ENCODE results near the gene SLC6A16.
"Not testable (repeated sequence)": the region's sequence is repeated elsewhere in the genome, so short reads cannot be mapped to it uniquely, and the experiment has no call there.

SLC6A16 gene

GRCh38 chr19:49332691-49333417, 7.9 kb upstream of the SLC6A16 start:
- not testable (repeated sequence) for FAIRE-seq

GRCh38 chr19:49331616-49332055, 6.6 kb upstream of the SLC6A16 start:
- no peak for DNase-seq (ENCODE audit: extremely low spot score, insufficient read length, low read depth)

More at GRCh38 chr19:49332691-49333417, 7.9 kb upstream of the SLC6A16 start:
- DNase-seq (ENCODE audit: extremely low spot score, insufficient read length, low read depth), result not testable (repeated sequence)

GRCh38 chr19:49331187-49331586, 6.2 kb upstream of the SLC6A16 start:
- not testable (repeated sequence) for FAIRE-seq; DNase-seq (ENCODE audit: extremely low spot score, insufficient read length, low read depth)

More at GRCh38 chr19:49331616-49332055, 6.6 kb upstream of the SLC6A16 start:
- FAIRE-seq, result peak; percentile 96

- no peak for DNase-seq (ENCODE audit: extremely low spot score, insufficient read length, low read depth)
Observed at GRCh38 chr19:49328741-49329140, 3.8 kb upstream of the SLC6A16 start.

GRCh38 chr19:49327878-49328544, 3.0 kb upstream of the SLC6A16 start:
- DNase-seq (ENCODE audit: extremely low spot score, insufficient read length, low read depth), result no peak
- FAIRE-seq, result peak; percentile 71

More at GRCh38 chr19:49328741-49329140, 3.8 kb upstream of the SLC6A16 start:
- FAIRE-seq, result no peak

- no peak for DNase-seq (ENCODE audit: extremely low spot score, insufficient read length, low read depth)
- peak; percentile 81 for FAIRE-seq
Observed at GRCh38 chr19:49326165-49326704, 1.2 kb upstream of the SLC6A16 start.

- FAIRE-seq; DNase-seq (ENCODE audit: extremely low spot score, insufficient read length, low read depth): not testable (repeated sequence)
Observed at GRCh38 chr19:49325756-49326155, 765 bp upstream of the SLC6A16 start.

GRCh38 chr19:49318296-49318695, 6.7 kb downstream of the SLC6A16 start:
- peak; percentile 5 for FAIRE-seq

GRCh38 chr19:49316284-49316683, 8.7 kb downstream of the SLC6A16 start:
- FAIRE-seq (no peak), DNase-seq (ENCODE audit: extremely low spot score, insufficient read length, low read depth) (no peak)

More at GRCh38 chr19:49318296-49318695, 6.7 kb downstream of the SLC6A16 start:
- DNase-seq (ENCODE audit: extremely low spot score, insufficient read length, low read depth), result no peak

- FAIRE-seq (no peak), DNase-seq (ENCODE audit: extremely low spot score, insufficient read length, low read depth) (no peak)
Observed at GRCh38 chr19:49315111-49315510, 9.9 kb downstream of the SLC6A16 start.

- FAIRE-seq (no peak), DNase-seq (ENCODE audit: extremely low spot score, insufficient read length, low read depth) (no peak)
Observed at GRCh38 chr19:49309087-49309486, 15.9 kb downstream of the SLC6A16 start.

GRCh38 chr19:49306734-49307133, 18.3 kb downstream of the SLC6A16 start:
- not testable (repeated sequence) for DNase-seq (ENCODE audit: extremely low spot score, insufficient read length, low read depth)

GRCh38 chr19:49301866-49302252, 23.1 kb downstream of the SLC6A16 start:
- FAIRE-seq, result no peak
- DNase-seq (ENCODE audit: extremely low spot score, insufficient read length, low read depth), result no peak

More at GRCh38 chr19:49306734-49307133, 18.3 kb downstream of the SLC6A16 start:
- FAIRE-seq, result peak; percentile 54

GRCh38 chr19:49301165-49301865, 23.7 kb downstream of the SLC6A16 start:
- FAIRE-seq (peak; percentile 87), DNase-seq (ENCODE audit: extremely low spot score, insufficient read length, low read depth) (peak; percentile 76)

GRCh38 chr19:49298653-49299052, 26.3 kb downstream of the SLC6A16 start:
- not testable (repeated sequence) for FAIRE-seq; DNase-seq (ENCODE audit: extremely low spot score, insufficient read length, low read depth)

- no peak for FAIRE-seq
- no peak for DNase-seq (ENCODE audit: extremely low spot score, insufficient read length, low read depth)
Observed at GRCh38 chr19:49297403-49297802, 27.6 kb downstream of the SLC6A16 start.

- no peak for DNase-seq (ENCODE audit: extremely low spot score, insufficient read length, low read depth)
- FAIRE-seq, result no peak
Observed at GRCh38 chr19:49295208-49295880, 29.6 kb downstream of the SLC6A16 start.

GRCh38 chr19:49294401-49294800, 30.6 kb downstream of the SLC6A16 start:
- no peak for DNase-seq (ENCODE audit: extremely low spot score, insufficient read length, low read depth)
- no peak for FAIRE-seq

GRCh38 chr19:49290517-49290916, 34.5 kb downstream of the SLC6A16 start:
- DNase-seq (ENCODE audit: extremely low spot score, insufficient read length, low read depth), result no peak
- no peak for FAIRE-seq

GRCh38 chr19:49289286-49289685, 35.7 kb downstream of the SLC6A16 start:
- DNase-seq (ENCODE audit: extremely low spot score, insufficient read length, low read depth); FAIRE-seq: not testable (repeated sequence)

Measured in GM18507 (cell line).